ENCODE data around the gene RTBDN.

Gene RTBDN

DNA sequence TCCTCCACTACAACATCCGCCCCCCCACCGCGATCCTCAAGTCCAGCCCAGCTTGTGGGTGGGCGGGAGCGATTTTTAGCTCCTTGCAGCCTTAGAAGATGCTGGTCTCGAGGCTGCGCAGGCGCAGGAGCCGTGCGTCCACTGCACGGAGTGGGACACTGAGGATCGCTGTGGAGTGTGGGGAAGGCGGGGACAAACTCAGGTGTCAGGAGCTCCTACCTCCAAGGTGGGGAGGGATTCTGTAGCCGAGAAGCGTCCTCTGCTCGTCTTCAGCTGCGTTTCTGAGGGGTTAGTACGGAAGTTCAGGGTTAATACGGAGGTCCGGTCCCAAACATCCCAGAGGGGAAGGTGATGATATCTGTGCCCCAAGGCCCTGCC is at the start of gene RTBDN:
Gene RTBDN, minus strand, starts transcription at position 14 of the 378 bp plus-strand sequence. CDS start 4,600 bp downstream, outside the sequence.
- no peak for DNase-seq (ENCODE audit: low read depth in 3 of 3, low spot score in 1 of 3)

GRCh38 chr19:12882589-12882988 is 48.2 kb upstream of the RTBDN start:
- DNase-seq (ENCODE audit: low read depth in 3 of 3, low spot score in 1 of 3), result no peak

GRCh38 chr19:12881172-12881808 is 46.9 kb upstream of the RTBDN start, which contains the start of gene DNASE2:
TSS of gene DNASE2 (minus strand) at chr19:12881449. CDS start at chr19:12881375, 74 bp downstream.
- peak; percentile 69 to 78 (median 71) for DNase-seq (ENCODE audit: low read depth in 3 of 3, low spot score in 1 of 3)

GRCh38 chr19:12880551-12881171 is 46.3 kb upstream of the RTBDN start:
- no peak for DNase-seq (ENCODE audit: low read depth in 3 of 3, low spot score in 1 of 3)

DNA sequence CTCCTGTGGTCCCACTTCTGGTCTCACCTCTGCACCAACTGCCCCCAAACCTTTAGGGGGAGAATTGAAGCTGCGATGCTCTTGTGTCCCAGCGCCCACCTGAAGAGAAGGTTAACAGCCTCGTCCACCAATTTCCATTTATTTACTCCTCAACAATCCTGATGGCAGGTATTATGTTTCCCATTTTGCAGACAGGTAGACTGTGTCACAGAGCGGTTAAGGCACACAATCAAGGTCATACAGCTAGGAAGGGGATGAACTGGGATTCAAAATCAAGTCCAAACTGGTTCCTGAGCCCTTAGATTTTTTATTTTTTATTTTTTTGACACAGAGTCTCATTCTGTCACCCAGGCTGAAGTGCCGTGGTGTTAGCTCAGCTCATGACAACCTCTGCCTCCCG is 40.7 kb upstream of the RTBDN start:
- DNase-seq (ENCODE audit: low read depth in 3 of 3, low spot score in 1 of 3), result no peak

- no peak for DNase-seq (ENCODE audit: low read depth in 3 of 3, low spot score in 1 of 3)
These were observed 39.7 kb upstream of the RTBDN start for GRCh38 chr19:12873891-12874745.

DNA sequence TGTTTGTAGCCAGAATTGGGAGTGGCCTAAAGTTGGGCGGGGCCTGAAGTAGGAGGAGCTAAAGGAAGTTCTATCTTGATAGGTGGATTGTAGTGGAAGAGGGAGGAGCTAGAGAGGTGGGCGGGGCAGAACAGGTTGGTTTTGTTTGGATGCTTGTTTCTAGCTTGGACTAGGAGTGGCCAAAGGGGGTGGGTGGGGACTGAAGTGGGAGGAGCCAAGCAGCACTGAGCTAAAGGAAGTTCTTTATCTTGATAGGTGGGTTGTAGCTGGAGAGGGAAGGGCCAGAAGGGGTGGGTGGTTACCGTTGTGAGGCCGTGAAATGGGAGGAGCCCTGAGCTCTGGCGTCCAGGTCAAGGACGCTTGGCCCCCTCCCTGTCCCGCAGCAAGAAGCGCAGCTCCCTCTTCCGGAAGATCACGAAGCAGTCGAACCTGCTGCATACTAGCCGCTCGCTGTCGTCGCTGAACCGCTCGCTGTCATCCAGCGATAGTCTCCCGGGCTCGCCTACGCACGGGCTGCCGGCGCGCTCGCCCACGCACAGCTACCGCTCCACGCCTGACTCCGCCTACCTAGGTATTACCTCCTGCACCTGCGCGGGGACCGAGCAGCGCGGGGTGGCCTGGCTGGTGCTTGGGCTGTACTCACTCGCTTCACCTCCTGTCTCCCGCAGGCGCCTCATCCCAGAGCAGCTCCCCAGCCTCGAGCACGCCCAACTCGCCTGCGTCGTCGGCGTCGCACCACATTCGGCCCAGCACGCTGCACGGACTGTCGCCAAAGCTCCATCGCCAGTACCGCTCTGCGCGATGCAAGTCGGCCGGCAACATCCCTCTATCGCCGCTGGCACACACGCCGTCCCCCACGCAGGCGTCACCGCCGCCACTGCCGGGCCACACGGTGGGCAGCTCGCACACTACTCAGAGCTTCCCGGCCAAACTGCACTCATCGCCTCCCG is 38.8 kb upstream of the RTBDN start:
- no peak for DNase-seq (ENCODE audit: low read depth in 3 of 3, low spot score in 1 of 3)

DNA sequence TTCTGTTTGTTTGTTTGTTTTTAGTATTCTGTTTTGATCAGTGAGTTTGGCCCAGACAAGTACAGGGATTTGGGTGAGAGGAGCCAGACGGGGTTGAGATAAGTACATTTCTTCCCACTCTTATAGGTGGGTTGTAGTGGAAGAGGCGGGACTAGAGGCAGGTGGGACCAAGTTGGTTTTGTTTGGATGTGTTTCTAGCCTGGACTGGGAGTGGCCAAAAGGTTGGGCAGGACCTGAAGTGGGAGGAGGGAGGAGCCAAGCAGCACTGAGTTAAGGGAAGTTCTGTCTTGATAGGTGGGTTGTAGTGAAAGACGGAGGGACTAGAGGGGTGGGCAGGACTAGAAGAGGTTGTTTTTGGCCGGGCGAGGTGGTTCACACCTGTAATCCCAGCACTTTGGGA is 37.9 kb upstream of the RTBDN start:
- DNase-seq (ENCODE audit: low read depth in 3 of 3, low spot score in 1 of 3), result no peak

DNA sequence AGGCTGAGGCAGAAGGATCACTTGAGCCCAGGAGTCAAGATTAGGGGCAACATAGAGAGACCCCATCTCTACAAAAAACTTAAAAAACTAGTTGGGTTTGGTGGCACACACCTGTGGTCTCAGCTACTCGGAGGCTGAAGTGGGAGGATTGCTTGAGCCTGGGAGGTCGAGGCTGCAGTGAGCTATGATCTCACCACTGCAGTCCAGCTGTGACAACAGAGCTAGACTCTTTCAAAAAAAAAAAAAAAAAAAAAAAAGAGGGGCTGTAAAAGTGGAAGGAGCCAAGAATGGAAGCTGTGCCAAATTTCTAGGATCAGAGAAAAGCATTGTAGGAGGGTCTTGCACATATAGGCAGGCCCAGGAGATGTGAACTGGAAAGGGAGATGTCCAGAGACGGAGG is 37.3 kb upstream of the RTBDN start:
- DNase-seq (ENCODE audit: low read depth in 3 of 3, low spot score in 1 of 3), result no peak

DNA sequence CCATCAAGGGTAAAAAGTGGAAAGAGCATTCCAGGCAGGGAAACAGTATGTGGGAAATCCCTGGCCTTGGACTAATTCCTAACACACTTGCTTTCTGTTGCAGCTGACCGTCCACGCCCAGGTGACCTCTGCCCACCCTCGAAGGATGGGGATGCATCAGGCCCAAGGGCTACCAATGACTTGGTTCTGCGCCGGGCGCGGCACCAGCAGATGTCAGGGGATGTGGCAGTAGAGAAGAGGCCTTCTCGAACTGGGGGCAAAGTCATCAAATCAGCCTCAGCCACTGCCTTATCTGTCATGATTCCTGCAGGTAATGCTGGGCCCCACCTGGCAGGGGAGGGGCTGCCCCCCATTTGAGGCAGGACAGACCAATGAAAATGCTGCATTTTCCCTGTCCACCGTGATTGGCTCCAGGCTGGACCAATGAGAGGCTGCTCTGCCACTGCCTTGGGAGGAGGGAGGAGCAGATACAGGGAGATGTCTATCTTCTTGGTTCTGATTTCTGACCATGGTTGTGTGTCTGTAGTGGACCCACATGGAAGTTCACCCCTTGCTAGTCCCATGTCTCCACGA is 34.2 kb upstream of the RTBDN start:
- DNase-seq (ENCODE audit: low read depth in 3 of 3, low spot score in 1 of 3), result no peak

DNA sequence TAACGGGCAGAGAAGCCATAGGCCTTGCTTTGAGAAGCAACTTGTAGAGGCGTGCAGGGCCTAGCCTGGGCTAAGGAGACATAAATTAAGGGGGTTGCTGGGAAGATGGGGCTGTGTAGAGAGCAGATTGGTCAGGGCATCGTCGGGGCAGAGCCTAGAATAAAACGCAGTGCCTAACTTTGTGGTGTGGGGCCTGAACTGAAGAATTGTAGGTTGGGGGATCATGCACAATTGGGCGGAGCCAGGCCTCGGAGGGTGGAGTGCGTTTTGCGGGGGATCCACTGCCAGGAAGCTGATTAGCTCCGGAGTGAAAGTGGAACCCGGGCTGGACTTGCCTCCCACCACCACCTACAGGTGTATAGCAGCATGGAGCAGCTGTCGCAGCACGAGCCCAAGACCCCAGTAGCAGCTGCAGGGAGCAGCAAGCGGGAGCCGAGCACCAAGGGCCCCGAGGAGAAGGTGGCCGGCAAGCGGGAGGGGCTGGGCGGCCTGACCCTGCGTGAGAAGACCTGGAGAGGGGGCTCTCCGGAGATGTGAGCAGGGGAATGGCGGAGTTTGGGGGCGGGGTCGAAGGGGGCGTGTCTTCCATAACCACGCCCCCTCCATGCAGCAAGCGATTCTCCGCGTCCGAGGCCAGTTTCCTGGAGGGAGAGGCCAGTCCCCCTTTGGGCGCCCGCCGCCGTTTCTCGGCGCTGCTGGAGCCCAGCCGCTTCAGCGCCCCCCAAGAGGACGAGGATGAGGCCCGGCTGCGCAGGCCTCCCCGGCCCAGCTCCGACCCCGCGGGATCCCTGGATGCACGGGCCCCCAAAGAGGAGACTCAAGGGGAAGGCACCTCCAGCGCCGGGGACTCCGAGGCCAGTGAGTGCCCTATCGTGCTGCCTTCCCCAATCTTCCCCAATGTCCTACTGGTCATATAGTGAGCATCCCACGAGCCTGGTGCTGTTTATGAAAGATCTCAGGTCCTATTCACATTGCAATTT is 33.0 kb upstream of the RTBDN start:
- DNase-seq (ENCODE audit: low read depth in 3 of 3, low spot score in 1 of 3), result peak in 1 of 3 donors; percentile 64

DNA sequence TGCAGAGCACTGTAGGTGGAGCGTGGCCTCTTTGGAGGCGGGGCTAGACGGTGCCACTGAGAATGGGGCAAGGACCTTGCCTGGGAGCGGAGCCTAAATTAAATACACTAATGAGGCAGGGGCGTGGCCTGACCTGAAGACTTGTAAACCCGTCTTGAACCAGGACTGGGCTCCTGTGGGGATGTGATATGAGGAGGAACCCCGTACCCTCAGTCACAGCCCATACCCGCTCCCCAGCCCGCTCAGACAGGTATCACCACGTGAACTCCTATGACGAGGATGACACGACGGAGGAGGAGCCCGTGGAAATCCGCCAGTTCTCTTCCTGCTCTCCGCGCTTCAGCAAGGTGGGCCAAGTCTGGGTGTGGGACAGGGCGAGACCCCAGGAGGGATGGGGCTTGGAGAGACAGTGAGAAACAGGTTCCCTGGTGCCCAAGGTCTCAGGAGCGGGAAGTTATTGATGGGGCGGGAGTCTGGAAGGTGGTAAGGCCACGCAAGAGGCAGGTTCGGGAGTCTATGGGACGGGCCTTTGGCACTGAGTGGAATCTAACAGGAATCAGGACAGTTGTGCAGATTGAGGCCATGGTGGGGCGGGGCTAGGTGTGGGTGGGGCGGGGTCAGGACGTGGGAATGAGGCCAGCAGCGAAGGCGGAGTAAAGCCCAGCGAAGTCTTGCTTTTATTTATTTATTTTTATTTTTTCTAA is 32.2 kb upstream of the RTBDN start:
- DNase-seq (ENCODE audit: low read depth in 3 of 3, low spot score in 1 of 3), result no peak

DNA sequence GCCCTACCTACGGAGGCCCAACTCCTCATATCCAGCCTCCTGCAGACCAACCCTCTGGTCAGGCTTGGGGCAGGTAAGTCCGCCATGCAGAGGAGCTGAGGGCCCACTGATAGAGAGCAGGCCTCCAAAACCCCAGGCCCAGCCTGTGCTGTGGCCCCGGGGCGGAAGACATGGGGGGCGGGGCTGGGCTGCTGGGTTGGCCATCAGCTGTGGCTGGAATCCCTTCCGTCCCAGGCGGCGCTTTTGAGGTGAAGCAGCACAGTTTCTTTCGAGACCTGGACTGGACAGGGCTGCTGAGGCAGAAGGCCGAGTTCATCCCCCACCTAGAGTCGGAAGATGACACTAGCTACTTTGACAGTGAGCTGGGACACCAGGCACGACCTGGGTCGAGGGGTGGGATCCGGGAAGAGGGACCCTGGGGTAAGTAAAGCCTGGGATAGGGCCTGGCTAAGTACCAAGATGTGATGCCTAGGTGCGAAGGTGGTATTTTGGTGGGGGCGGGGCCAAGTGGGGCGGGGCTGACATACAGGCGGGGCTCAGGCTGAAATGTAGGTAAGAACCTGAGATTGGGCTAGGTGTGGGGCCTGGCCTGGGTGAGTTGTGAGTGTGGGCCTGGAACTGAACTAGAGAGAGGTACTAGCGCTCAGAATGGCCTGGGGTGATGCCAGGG is 31.5 kb upstream of the RTBDN start:
- DNase-seq (ENCODE audit: low read depth in 3 of 3, low spot score in 1 of 3), result no peak

DNA sequence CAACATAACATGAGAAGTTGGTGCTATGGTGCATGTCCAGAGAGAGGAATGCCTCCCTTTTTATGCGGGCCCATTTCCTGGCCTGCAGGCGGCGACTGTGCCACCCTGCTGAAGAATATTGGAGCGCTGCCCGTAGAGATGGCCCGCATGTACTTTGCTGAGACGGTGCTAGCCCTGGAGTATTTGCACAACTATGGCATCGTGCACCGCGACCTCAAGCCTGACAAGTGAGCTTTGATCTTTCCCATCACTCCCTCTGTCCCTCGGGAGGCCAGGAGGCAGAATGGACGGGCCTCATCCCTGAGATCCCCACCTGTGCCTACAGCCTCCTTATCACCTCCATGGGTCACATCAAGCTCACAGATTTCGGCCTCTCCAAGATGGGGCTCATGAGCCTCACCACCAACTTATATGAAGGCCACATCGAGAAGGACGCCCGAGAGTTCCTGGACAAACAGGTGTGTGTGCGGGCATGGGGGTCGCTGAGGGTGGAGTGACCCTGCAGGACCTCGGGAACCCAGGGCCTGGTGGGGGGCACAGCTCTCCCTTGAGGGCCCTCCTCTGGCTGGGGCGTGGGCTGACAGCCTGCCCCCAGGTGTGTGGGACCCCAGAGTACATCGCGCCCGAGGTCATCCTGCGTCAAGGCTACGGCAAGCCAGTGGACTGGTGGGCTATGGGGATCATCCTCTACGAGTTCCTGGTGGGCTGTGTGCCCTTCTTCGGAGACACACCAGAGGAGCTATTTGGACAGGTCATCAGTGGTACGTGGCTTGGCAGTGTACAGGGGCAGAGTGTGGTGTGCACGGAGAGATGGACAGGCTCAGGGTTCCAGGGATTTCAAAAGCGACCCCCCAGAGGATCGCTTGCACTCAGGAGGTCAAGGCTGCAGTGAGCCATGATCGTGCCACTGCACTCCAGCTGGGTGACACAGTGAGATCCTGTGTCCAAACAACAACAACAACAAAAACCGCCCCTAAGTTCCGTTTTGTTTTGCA is 30.6 kb upstream of the RTBDN start:
- no peak for DNase-seq (ENCODE audit: low read depth in 3 of 3, low spot score in 1 of 3)

- DNase-seq (ENCODE audit: low read depth in 3 of 3, low spot score in 1 of 3), result no peak
These were observed 29.8 kb upstream of the RTBDN start for GRCh38 chr19:12864143-12864542.

DNA sequence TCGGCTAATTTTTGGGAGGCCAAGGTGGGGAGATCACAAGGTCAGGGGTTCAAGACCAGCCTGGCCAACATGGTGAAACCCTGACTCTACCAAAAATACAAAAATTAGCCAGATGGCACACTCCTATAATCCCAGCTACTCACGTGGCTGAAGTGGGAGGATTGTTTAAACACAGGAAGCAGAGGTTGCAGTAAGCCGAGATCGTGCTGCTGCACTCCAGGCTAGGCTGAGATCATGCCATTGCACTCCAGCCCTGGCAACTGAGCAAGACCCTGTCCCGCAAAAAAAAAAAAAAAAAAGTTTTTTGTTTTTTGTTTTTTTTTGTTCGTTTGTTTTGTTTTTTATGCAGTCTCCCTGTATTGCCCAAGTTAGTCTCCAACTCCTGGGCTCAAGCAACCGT is 25.2 kb upstream of the RTBDN start:
- DNase-seq (ENCODE audit: low read depth in 3 of 3, low spot score in 1 of 3), result no peak

Data from stimulated activated CD4-positive, alpha-beta T cell treated with anti-CD3 and anti-CD28 coated beads, TNF-alpha, amount 100 ng/mL, for 1 hour (primary cell).